GM21381 (cell line): ENCODE data around the gene TRPM7.
"Not testable (repeated sequence)": the region's sequence is repeated elsewhere in the genome, so short reads cannot be mapped to it uniquely, and the experiment has no call there.

ENCODE experiments used
- ATAC-seq: cut with Tn5 transposase; IDR thresholded peaks from one replicate; pipeline ENCODE4 v1.9.1; 2021; ENCODE audit warnings: mild to moderate bottlenecking, moderate library complexity; ENCODE audit not compliant: unreplicated experiment

TRPM7 gene, protein sequence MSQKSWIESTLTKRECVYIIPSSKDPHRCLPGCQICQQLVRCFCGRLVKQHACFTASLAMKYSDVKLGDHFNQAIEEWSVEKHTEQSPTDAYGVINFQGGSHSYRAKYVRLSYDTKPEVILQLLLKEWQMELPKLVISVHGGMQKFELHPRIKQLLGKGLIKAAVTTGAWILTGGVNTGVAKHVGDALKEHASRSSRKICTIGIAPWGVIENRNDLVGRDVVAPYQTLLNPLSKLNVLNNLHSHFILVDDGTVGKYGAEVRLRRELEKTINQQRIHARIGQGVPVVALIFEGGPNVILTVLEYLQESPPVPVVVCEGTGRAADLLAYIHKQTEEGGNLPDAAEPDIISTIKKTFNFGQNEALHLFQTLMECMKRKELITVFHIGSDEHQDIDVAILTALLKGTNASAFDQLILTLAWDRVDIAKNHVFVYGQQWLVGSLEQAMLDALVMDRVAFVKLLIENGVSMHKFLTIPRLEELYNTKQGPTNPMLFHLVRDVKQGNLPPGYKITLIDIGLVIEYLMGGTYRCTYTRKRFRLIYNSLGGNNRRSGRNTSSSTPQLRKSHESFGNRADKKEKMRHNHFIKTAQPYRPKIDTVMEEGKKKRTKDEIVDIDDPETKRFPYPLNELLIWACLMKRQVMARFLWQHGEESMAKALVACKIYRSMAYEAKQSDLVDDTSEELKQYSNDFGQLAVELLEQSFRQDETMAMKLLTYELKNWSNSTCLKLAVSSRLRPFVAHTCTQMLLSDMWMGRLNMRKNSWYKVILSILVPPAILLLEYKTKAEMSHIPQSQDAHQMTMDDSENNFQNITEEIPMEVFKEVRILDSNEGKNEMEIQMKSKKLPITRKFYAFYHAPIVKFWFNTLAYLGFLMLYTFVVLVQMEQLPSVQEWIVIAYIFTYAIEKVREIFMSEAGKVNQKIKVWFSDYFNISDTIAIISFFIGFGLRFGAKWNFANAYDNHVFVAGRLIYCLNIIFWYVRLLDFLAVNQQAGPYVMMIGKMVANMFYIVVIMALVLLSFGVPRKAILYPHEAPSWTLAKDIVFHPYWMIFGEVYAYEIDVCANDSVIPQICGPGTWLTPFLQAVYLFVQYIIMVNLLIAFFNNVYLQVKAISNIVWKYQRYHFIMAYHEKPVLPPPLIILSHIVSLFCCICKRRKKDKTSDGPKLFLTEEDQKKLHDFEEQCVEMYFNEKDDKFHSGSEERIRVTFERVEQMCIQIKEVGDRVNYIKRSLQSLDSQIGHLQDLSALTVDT (N-terminal part only)

GRCh38 chr15:50686469-50687301 is at the start of gene TRPM7:
TRPM7 (minus strand) TSS chr15:50686797; CDS start chr15:50686533, 264 bp downstream.
- ATAC-seq, result peak; percentile 85

GRCh38 chr15:50735156-50735555 is 48.6 kb upstream of the TRPM7 start:
- ATAC-seq, result no peak

GRCh38 chr15:50726315-50726714 is 39.7 kb upstream of the TRPM7 start:
- ATAC-seq, result no peak

DNA sequence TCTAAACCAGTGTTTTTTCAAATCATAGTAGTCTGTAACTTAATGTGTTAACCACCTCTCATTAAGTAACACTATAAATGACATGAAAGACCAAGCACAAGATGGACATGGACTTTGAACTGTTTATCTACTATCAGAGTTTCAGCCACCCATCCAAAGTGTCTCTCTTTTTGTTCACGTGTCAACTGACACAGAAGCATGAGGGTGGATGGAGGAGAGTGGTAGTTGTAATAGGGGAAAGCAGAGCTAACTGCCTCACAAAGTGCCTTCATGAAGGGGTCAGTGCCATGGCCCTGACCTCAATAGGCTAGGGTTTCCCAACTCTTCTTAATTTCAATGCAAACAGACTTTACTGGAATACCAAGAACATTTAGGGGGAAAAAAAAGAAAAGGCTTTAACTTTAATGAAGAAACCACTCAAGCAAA is 32.1 kb upstream of the TRPM7 start:
- no peak for ATAC-seq

DNA sequence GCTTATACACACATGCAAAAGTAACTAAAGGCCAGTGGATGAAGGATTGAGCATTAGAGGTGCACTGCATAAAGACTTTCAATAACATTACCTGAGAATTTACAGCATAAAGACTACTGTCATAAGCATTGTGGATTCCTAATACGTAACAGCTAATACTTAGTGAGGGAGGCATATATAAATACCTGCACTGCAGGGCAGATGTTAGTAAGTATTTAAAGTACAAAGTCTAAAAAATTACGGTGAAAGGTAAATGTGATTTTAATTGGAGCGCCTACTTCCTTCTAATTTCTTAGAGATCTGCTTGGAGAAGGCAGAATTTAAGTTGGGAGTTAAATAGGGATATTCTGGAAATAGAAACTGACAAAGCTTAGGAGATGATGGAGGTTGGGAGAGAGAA is 25.4 kb upstream of the TRPM7 start:
- ATAC-seq, result no peak

- ATAC-seq, result no peak
Observed at GRCh38 chr15:50710585-50710984, 24.0 kb upstream of the TRPM7 start.

DNA sequence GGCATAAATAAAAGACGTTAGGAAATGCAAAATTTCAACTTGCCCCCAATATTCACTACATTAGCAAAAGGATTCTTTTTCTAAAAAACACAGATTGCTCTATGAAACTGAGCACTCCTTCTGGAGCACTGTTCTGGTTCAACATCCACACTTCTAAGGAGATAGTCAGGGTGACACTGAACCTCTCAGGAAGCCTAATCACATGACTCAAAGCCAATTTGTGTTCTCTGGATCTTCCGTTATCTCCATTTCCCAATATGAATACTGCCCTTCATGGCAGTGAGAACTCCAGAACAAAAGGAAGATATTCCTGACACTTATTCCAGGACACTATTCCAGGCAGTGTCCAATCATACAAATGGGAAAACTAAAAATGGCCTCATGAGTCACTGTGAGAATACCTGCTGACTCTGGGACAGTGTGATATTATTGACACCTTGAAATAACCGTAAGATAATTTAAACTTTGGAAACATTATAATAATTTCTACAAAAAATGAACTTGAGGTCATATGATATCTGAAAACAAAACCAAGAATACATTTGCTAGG is 21.4 kb upstream of the TRPM7 start:
- no peak for ATAC-seq

GRCh38 chr15:50702762-50703334 is 16.3 kb upstream of the TRPM7 start:
- ATAC-seq, result no peak

DNA sequence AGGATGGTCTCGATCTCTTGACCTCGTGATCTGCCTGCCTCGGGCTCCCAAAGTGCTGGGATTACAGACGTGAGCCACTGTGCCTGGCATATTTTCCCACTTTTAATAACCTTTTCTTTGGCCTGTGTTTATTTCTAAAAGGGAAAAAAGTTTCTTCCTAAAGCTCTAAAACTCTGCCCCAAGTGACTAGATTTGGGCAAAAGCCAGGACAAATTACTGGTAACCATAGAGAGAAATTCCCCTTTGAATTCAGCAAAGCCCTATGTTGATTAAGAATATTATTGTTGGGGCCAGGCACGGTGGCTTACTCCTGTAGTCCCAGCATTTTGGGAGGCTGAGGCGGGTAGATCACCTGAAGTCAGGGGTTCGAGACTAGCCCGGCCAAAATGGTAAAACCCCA is 11.5 kb upstream of the TRPM7 start:
- ATAC-seq, result no peak

- no peak for ATAC-seq
Observed at GRCh38 chr15:50697109-50697797, 10.7 kb upstream of the TRPM7 start.

DNA sequence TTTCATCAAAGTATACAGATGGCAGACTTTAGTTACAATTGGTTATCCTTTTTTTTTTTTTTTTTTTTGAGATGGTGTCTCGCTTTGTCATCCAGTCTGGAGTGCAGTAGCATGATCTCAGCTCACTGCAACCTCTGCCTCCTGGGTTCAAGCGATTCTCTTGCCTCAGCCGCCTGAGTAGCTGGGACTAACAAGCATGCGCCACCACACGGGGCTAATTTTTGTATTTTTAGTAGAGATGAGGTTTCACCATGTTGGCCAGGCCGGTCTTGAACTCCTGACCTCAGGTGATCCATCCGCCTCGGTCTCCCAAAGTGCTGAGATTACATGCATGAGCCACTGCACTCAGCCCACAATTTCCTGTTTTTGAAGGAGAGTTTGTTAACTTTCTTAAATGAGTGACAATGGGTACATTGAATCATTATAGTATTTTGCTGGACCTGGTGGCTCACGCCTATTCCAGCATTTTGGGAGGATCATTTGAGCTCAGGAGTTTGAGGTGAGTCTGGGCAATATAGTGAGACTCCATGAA is 8.1 kb upstream of the TRPM7 start:
- not testable (repeated sequence) for ATAC-seq

- no peak for ATAC-seq
Observed at GRCh38 chr15:50687302-50687902, 805 bp upstream of the TRPM7 start.

- peak; percentile 54 for ATAC-seq
Observed at GRCh38 chr15:50685976-50686468, 575 bp downstream of the TRPM7 start.

DNA sequence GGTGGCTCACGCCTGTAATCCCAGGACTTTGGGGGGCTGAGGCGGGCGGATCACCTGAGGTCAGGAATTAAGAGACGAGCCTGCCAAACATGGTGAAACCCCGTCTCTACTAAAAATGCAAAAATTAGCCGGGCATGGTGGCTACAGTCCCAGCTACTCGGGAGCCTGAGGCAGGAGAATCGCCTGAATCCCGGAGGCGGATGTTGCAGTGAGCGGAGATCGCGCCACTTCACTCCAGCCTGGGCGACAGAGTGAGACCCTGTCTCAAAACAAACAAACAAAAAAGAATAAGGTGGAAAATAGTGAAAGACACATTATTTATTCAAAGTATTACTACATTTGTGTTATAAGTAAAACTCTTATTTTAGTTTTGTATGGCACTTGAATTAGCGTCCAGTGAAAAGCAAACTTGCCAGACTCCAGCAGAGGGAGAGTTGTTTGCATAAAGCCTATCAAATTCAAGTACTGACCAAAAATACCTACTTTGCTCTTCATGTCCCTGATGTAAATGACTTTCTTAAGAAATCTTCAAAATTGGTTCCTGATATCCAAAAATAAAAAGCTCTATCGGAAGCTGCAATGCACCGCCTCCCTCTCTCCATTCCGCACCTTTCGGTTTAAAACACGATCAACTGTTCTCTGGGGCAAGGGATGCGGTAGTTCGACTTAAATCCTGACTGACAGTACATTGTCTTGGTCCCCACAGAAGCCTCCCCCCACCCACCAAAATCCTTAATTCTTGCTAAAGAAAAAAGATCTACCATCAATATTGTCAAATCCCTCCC is 1.2 kb downstream of the TRPM7 start:
- no peak for ATAC-seq

DNA sequence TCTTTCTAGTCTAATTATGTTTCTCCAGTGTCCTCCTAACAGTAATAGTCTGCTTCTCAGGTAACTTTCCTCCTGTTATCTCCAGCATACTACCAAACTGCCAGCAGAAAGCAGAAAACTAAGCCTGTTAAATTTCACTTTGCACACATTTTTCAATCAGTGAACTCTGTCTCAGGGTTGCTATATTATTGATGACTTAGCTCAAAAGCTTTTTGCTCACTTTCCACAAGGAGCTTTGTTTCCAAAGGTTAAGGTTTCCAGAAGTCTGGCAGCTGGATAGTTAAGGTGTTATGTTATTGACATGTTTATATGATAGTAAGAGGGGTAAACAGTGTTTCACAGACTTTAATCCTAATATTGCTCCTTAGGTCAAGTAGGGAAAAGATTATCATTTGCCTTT is 5.1 kb downstream of the TRPM7 start:
- ATAC-seq, result no peak

DNA sequence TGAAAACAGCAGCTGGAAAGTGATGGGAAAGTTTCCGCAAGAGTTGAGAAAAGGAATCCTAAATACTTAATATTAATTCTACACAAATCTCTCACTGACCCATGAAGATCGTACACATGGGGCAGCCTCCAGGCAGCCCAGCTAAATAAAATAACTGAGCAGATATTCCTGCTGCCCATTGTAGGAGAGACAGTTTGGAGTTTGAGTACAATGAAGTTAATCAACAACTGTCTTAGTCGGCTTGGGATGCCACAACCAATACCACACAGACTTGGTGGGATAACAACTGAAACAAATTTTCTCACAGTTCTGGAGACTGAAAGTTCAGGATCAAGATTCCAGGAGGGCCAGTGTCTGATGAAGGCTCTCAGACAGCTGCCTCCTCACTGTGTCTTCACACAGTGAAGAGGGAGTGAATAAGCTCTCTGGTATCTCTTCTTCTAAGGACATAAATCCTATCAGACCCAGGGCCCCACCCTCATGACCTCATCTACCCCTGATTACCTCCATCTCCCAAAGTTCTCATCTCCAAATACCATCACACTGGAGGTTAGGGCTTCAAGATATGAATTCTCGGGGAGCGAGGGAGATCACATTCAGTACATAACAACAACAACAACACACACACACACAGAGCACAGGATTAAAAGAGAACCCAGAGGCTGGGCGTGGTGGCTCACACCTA is 9.7 kb downstream of the TRPM7 start:
- ATAC-seq, result no peak
